K562 (cell line): ENCODE data around the gene FMN1.

ENCODE experiments used
- CHCHD3 ChIP-seq: fragments of 250-450 bp; sonication (Bioruptor Pico); IDR thresholded peaks from 2 replicates; pipeline ENCODE4 v2.1.2; 2022; ENCODE audit warnings: mild to moderate bottlenecking
- ELF1 ChIP-seq: fragments of 200-800 bp; sonication (Bioruptor generic); IDR thresholded peaks from 2 replicates; pipeline ENCODE4 v1.6.1; 2016; ENCODE audit warnings: missing genetic modification characterization, missing compliant biosample characterization
- GABPA ChIP-seq: fragments of 200-800 bp; sonication (Bioruptor generic); conservative IDR thresholded peaks from 2 replicates; pipeline ENCODE4 v1.6.1; 2016; ENCODE audit warnings: low read depth, missing genetic modification characterization, missing compliant biosample characterization
- MAFF ChIP-seq: IDR thresholded peaks from 2 replicates; pipeline ENCODE4 v1.6.1; 2012; ENCODE audit warnings: low read length, improper control_type of control experiment
- PRMT5 ChIP-seq: sonication (generic); formaldehyde crosslinking; IDR thresholded peaks from 2 replicates; pipeline ENCODE4 v1.5.0; 2020; ENCODE audit warnings: missing genetic modification reagents
- SNRNP70 ChIP-seq: fragments of 200-400 bp; formaldehyde crosslinking; optimal IDR thresholded peaks from 2 replicates; pipeline ENCODE3; 2017; ENCODE audit warnings: low read depth, low read length
- TOE1 ChIP-seq, 2 experiments: fragments of 450-650 bp in 1 of 2; sonication (generic) in 1 of 2; formaldehyde crosslinking in 1 of 2; IDR thresholded peaks; 2 replicates each; pipeline versions ENCODE4 v1.7.1 to v1.8.0; 2016 to 2022; ENCODE audit warnings: borderline replicate concordance in 2 of 2, mild to moderate bottlenecking in 2 of 2, antibody characterized with exemption in 1 of 2, inconsistent platforms in 1 of 2, low read depth in 1 of 2, missing genetic modification reagents in 1 of 2, moderate library complexity in 1 of 2
- YY1 ChIP-seq, 3 experiments: IDR thresholded peaks; 2 replicates each; pipeline ENCODE4 v1.6.1; 2011; ENCODE audit warnings: low read length in 2 of 3, mild to moderate bottlenecking in 2 of 3, moderate library complexity in 2 of 3, borderline replicate concordance in 1 of 3, control low read depth in 1 of 3, low read depth in 1 of 3; ENCODE audit not compliant: insufficient read depth in 3 of 3, insufficient replicate concordance in 2 of 3, control insufficient read depth in 1 of 3, insufficient read length in 1 of 3; ENCODE audit errors: extremely low read depth in 1 of 3
- ZNF224 ChIP-seq: sonication (generic); formaldehyde crosslinking; IDR thresholded peaks from 2 replicates; pipeline ENCODE4 v1.8.0; 2022; ENCODE audit warnings: mild to moderate bottlenecking, missing genetic modification reagents
- ZNF280B ChIP-seq: fragments of 250-450 bp; sonication (Bioruptor Pico); IDR thresholded peaks from 2 replicates; pipeline ENCODE4 v1.5.1; 2021; ENCODE audit warnings: mild to moderate bottlenecking
- TF ChIP-seq, protein P1 (sequence below): IDR thresholded peaks from 2 replicates; pipeline ENCODE4 v1.6.1; 2012; ENCODE audit warnings: low read depth, low read length, improper control_type of control experiment, borderline replicate concordance
- TF ChIP-seq, protein P2 (sequence below), 3 experiments: IDR thresholded peaks in 2 of 3; conservative IDR thresholded peaks in 1 of 3; 2 replicates each; pipeline ENCODE4 v1.5.1; 2011 to 2012; ENCODE audit warnings: low read length in 3 of 3, mild to moderate bottlenecking in 3 of 3, control low read depth in 2 of 3, improper control_type of control experiment in 1 of 3, inconsistent platforms in 1 of 3, low read depth in 1 of 3, mixed read lengths in 1 of 3, moderate library complexity in 1 of 3; ENCODE audit not compliant: insufficient read depth in 2 of 3

DNA sequence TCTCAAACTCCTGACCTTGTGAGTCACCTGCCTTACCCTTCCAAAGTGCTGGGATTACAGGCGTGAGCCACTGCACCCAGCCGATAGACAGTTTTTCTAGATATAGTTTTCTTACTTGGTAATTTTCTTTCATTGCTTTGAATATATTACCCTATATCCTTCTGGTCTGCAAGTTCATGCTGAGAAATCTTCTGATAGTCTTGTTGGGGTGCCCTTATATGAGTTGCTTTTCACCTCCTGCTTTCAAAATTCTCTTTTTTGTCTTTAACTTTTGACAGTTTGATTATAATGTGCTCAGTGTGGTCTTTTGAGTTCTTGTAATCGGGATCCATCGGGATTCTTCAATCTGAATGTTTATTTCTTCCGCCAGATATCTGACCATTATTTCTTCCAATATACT lies 259.4 kb downstream of the FMN1 start:
- no peak for TF ChIP-seq ZNF280B (CRISPR knock-in tag)
- TF ChIP-seq SNRNP70, result no peak
- no peak for TF ChIP-seq GABPA
- no peak for TF ChIP-seq YY1 (IDR thresholded peaks at IDR 0.05; ENCODE audit: borderline replicate concordance in 1 of 3, control insufficient read depth in 1 of 3, extremely low read depth in 1 of 3, insufficient read depth in 3 of 3, insufficient read length in 1 of 3, insufficient replicate concordance in 2 of 3, low read depth in 1 of 3, low read length in 2 of 3)
- no peak for TF ChIP-seq ZNF224 (CRISPR knock-in tag)
- no peak for TF ChIP-seq CHCHD3 (CRISPR knock-in tag)
- TF ChIP-seq ELF1 (tag), result no peak
- TF ChIP-seq TOE1 (IDR thresholded peaks at IDR 0.05; ENCODE audit: borderline replicate concordance), result no peak
- TF ChIP-seq TOE1 (CRISPR knock-in tag; IDR thresholded peaks at IDR 0.05; ENCODE audit: borderline replicate concordance, low read depth), result no peak
- TF ChIP-seq, protein P1, sequence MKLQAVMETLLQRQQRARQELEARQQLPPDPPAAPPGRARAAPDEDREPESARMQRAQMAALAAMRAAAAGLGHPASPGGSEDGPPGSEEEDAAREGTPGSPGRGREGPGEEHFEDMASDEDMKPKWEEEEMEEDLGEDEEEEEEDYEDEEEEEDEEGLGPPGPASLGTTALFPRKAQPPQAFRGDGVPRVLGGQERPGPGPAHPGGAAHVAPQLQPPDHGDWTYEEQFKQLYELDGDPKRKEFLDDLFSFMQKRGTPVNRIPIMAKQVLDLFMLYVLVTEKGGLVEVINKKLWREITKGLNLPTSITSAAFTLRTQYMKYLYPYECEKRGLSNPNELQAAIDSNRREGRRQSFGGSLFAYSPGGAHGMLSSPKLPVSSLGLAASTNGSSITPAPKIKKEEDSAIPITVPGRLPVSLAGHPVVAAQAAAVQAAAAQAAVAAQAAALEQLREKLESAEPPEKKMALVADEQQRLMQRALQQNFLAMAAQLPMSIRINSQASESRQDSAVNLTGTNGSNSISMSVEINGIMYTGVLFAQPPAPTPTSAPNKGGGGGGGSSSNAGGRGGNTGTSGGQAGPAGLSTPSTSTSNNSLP, result no peak
- TF ChIP-seq, protein P2, sequence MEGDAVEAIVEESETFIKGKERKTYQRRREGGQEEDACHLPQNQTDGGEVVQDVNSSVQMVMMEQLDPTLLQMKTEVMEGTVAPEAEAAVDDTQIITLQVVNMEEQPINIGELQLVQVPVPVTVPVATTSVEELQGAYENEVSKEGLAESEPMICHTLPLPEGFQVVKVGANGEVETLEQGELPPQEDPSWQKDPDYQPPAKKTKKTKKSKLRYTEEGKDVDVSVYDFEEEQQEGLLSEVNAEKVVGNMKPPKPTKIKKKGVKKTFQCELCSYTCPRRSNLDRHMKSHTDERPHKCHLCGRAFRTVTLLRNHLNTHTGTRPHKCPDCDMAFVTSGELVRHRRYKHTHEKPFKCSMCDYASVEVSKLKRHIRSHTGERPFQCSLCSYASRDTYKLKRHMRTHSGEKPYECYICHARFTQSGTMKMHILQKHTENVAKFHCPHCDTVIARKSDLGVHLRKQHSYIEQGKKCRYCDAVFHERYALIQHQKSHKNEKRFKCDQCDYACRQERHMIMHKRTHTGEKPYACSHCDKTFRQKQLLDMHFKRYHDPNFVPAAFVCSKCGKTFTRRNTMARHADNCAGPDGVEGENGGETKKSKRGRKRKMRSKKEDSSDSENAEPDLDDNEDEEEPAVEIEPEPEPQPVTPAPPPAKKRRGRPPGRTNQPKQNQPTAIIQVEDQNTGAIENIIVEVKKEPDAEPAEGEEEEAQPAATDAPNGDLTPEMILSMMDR (IDR thresholded peaks at IDR 0.05 in 2 of 3, conservative IDR thresholded peaks at IDR 0.05 in 1 of 3; ENCODE audit: insufficient read depth in 2 of 3, low read depth in 1 of 3, low read length in 3 of 3), result no peak
- no peak for TF ChIP-seq PRMT5 (CRISPR knock-in tag)
- no peak for TF ChIP-seq MAFF
